Left renal pelvis (tissue), 4 donors: ENCODE results near the gene PPP6R1. TPM values are rescaled to one million over a fixed set of nuclear protein-coding genes. Genes with fewer than 3 reads are reported as not detected.

Source experiments
- DNase-seq, 4 donors: peaks; one replicate each; pipeline ENCODE4 v3.0.0-alpha.2; 2013; ENCODE audit warnings: low read depth in 4 of 4, low spot score in 3 of 4
- polyA plus RNA-seq, 4 donors: library from polyadenylated mRNA; unstranded; fragments of 120-200 nt; gene quantifications; one replicate each; pipeline ENCODE4 v1.2.1, GENCODE V29; 2013; ENCODE audit not compliant: insufficient read length in 4 of 4

Gene PPP6R1
- polyA plus RNA-seq, 4 donors: 30.0 to 58.5 (median 41.8) TPM

- DNase-seq: no peak
These were observed 2.9 kb upstream of the PPP6R1 start for GRCh38 chr19:55261671-55262126.

DNA sequence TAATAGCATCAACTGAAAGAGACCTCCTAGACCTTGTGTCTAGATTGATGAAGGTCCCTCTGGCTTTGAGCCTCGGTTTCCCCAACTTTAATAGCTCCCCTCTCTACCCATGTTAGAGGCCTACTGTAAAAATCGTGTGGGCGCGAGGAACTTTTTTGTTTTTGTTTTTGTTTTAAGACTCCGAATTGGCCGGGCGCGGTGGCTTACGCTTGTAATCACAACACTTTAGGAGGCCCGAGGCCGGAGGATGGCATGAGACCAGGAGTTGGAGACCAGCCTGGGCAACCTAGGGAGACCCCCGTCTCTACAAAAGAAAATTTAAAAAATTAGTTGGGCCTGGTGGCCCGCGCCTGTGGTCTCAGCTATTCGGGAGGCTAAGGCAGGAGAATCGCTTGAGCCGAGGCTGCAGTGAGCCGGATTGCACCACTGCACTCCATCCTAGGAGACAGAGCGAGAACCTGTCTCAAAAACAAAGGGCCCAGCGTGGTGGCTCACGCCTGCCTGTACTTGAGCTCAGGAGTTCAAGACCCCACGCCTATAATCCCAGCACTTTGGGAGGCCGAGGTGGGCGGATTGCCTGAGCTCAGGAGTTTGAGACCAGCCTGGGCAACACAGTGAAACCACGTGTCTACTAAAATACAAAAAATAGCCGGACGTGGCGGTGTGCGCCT lies 858 bp upstream of the PPP6R1 start:
- no peak for DNase-seq

GRCh38 chr19:55258476-55258827 lies 365 bp downstream of the PPP6R1 start:
- DNase-seq: no peak

DNA sequence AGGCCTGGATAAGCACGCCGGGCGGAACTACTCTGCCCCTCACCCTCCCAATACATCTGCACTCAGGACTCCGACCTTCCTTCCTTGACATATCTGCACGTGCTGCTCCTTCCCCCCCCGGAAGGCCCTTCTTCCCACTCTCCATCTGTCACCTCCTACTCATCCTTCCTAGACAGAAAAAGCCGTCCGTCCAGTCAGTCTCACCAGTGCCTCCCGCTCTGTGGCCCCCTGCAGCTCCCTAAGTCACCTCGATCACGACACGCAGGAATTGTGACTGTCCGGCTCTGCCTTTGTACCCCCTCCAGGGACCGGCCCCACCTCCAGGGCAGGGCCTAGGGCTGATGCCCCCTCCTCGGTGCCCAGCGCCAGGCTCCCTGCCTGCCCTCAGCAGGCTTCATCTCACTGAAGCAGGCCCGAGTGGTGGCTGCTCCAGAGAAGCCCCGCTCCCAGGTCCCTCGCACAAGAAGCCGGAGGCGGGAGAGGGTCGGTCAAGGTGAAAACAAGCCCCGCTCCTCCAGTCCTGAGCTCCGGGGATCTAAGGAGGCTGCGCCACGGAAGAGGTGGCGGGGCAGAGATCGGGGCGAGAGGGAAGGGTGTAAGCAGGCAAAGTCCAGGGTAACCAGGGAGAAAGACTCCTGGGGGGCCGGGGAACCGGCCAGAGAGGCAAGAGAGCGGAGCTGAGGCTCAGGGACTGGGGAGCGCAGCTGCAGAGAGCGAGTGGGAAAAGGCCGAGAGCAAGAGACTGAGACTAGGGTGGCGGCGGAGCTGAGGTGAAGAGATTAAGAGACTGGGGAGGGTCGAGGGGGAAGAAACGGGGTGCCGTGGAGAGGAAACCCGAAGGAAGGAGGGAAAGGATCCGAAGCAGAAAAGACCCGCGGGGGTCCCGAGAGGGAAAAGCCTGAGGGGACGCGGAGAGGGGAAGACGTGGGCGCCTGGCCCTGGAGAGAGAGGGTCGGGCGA lies 1.1 kb downstream of the PPP6R1 start:
- no peak for DNase-seq

DNA sequence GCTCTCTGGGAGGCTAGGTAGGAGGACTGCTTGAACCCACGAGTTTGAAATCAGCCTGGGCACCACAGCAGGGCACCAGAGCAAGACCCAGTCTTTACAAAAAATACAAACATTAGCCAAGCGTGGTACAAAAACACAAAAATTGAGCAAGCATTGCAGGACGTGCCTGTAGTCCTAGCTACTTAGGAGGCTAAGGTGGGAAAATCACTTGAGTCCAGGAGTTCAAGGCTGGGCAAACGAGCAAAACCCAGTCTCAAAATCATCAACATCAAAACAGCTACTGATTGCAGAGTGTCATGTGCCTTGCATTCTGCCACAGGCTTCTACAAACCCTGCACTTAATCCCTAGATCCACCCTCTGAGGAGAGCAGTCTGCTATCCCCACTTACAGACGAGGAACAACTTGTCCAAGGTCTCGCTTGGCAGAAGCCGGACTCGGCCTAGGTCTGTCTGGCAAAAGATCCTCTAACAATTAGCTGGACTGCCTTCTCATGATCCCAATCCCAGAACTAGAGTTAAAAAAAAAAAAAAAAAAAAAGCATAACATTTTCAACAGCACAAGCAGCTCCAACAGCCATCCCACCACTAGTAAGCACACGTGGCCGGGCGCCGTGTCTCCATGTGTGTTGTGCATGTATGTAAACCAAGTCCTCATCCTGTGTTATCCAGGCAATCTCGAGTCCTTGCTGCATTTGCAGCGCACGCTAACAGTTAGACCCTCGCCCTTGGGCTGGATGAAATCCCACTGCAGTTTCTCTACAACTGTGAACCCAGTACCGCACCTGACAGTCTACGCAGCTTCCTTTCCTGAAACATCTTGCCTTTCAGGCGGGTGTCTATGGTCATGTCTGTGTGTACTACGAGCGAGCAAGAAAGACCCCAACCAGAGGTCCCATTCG lies 2.0 kb downstream of the PPP6R1 start:
- no peak for DNase-seq

DNA sequence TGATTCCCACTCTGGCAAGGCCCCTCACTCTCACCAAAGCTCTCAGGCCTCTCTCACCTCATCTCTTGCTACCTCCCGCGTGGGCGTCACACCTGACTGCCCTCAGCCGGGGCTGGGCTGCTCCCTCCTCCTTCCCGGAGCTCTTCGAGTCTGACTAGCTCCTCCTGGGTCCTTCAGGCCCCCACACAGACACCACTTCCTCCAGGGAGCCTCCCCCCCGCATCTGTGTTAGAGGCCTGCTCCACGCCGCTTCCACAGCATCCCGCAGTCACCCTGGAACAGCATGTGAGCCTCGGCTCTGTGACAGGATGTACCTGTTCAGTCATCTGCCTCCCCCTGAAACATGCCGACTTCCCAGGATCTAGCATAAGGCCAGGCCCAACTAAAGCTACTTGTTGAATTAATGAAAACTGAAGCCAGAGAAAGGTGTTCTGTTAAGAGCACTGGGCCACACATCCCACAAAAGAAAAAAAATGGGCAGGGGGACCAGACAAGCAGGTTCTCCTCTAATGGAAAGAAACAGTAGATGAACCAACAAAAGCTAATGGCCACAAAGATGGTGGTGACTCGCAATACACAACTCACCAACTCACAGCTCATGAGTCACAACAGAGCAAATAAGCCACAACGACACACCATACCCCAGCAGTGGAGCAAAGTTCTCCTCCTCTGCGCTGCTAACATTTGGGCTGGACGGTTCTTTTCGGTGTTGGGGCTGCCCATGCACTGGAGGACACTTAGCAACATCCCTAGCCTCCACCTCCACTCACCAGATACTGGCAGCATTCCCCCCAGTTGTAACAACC lies 3.0 kb downstream of the PPP6R1 start:
- DNase-seq: no peak

GRCh38 chr19:55254625-55254977 lies 4.2 kb downstream of the PPP6R1 start:
- no peak for DNase-seq

DNA sequence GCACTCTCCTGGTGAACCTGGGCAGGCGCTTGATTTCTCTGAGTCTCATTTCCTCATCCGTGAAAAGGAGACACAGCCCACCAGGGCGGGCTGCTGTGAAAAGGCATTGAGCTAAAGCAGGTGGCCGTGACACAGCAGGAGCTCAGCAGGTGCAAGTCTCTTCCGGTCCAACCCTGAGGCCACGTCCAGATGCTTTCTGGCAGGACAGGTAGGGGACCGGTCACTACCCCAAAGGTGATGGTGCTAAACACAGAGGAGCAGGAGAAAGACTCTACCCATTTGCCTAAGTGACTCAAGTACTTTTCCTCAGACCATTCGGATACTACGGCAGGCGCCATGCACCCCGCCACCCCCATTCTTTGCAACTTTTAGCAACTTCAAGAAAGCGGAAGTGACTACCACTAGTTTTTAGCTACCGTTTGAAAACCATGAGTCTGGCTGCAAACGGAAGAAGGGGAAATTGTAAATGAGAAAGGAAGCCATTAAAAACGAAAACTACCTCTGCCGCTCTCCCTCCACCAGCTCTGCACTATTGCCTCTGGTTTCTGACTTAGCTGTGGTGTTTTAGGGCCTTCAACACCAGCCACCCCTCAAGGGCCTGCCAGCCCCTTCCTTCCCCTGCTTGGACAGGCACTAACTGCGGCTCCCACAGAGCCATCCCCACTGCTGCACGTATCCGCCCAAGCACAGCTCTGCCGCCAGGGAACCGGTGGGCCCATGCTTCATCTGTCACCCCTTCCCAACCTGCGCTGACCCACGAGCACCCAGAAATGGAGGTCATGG lies 4.8 kb downstream of the PPP6R1 start:
- DNase-seq: no peak

DNA sequence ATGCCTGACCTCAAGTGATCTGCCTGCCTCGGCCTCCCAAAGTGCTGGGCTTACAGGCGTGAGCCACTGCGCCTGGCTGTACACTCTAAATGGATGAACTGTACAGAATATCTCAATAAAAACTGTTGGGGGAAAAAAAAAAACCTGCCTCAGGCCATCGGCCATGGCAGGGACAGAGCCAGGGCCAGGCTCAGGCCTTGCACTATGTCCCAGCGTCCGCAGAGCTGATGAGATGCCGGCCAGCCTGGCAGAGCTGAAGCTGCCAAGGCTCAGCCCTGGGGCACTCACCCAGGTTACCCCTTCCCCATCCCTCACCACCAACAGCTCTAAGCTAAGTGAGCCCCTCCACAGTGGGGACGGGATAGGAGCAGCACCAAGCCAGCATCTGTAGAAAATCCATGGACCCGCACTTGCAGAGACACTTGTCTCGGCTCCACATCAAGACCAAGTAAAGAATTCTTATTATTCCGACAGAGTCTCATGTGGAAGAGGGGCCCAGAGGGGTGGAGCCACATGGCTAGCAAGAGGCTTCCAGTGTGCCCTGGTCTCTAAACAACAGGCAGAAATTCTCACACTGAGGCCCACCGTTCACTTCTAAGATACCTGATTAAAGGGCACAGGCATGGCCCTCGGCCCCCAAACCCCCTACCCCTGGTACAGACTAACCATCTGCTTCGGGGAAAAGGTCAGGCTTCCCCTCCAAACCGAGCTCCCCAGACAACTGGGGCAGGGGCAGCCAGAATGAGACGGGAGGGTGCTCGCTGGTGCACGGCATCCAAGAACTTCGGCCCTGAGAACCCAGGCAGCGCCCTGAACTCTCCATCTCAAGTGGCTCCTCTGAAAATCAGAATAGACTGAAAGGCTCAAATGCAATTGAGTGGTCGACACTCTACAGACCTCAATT lies 5.8 kb downstream of the PPP6R1 start:
- DNase-seq: no peak

DNA sequence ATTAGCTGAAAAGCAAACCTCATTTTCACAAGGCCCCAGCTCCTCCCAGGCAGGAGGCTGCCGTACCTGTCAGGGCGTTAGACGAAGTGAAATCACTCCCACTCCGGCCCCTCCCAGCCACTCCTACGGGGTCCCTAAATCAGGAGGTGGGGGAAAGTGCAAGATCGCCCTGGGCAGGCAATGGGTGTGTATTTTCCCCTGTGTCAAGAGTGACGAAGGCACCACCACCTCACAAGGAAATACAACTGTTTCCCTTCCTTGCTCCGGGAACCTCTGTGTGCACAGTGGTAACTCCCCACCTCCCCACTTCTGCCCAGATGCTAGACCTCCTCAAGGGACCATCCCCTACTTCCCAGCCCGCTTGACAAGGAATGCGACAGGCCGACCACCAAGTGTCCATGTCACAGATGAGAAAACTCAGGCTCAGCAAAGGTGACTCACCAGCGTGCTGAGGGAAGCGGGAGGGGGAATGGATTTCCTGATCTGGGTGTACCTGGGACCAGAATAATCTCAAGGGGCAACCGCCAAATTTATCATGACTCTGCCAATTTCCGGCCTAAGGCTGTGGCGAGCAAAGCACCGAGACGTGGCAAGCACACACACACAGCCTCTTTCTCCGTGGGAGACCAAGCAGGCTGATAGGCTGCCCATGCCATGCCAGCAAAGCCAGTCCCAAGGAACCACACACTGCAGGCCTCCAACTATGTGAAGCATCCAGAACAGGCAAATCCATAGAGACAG lies 7.3 kb downstream of the PPP6R1 start:
- DNase-seq: no peak

GRCh38 chr19:55250262-55251036 lies 8.4 kb downstream of the PPP6R1 start:
- no peak for DNase-seq

- DNase-seq: no peak
These were observed 9.0 kb downstream of the PPP6R1 start for GRCh38 chr19:55249841-55250240.

DNA sequence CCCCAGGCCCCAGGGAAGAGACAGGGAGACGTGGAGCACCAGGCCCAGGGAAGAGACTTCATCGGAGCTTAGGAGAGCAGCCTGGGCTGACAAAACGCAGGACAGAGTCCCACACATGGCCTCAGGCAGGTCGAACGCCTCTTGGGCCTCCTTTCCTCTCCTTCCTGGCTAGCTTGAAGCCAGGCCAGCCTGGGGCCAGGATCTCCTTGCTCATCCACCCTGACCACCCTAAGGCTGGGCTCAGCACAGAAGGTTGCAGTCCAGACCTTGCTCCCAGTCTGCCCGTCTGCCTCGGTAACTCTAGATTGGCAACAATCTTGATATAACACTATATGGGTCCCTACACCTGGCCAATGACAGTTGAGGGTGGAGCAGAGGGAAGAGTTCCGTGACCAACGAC lies 10.1 kb downstream of the PPP6R1 start:
- no peak for DNase-seq

GRCh38 chr19:55248166-55248675 lies 10.6 kb downstream of the PPP6R1 start:
- no peak for DNase-seq

DNA sequence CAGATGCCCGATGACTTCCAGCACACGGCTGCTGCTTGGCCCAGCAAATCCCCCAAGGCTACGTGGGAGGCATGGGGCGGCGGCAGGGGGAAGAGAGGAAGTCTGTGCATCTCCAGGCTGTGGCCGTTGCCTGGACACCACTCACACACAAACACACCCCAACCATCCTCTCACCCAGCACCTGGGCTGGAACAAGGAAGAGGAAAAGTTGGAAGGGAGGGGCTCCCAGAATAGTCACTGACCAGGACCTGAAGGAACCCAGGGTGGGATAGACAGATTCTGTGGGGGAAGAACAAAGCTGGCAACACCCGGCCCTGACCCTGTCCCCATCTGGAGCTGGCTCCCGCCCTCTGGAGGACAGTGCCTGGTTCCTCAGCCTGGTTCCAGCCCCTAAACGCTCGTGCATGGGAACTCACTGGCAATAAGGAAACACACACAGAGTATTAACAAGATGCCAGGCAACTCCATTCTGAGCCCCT lies 11.2 kb downstream of the PPP6R1 start:
- DNase-seq: no peak
